Measurements from ENCODE around the gene TAF1C.
A peak's percentile ranks its signal among the peaks of the same experiment; 100 is the strongest.

TAF1C gene

DNA sequence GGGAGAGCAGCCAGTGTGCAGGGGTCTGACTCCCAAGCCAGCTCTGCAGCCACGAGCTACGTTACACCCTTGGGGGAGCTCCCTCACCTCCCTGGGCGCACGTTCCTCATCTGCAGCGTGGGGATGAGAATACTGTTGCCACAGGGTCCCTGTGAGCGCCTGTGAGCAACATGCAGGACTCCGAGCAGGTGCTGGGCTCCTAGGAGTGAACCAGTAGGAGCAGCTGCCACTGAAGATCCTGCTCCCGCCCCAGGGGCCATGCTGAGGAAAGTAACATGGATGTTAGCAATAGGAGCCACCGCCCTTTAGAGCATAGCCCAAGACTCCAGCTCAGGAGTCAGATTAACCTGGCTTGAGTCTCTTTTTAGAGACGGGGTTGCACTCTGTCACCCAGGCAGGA, 25.8 kb downstream of the TAF1C start:
- no peak for DNase-seq (ENCODE audit: low read depth in 2 of 2)

DNA sequence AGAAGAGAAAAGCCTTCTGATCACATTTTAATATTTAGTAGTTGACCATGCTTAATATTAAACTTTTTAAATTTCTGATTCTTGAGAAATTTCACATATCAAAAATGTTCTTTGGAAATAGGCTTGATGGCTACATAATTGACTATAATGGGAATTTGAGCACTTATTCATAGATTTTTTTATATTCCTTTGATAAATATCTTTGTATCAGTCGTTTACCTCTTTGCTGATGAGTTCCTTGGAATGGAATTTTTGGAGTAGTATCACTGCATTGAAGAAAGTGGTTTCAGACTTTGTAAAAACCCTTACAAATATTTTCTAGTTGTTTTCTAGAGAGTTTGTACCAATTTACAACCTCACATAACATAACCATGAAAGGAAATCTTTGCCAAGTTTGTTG, 27.1 kb downstream of the TAF1C start:
- DNase-seq (ENCODE audit: low read depth in 2 of 2): no peak

DNA sequence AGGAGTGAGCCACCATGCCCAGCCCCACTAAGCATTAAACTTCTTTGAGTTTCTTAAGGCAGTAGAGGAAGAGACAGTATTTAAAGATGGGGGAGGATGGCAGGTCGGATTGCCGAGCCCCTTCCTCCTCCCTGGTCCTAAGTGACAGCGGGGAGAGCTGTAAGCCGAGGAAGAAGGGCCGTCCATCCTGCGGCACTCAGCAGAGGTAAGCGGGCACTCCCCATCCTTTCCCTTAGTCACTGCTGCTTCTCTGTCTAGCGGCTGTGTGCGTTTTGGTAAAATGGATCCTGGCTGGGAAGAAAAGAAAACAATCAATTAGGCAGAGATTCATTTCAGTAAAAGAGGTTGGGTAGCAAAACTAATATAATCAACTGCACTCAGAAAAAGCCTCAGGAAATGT, 27.9 kb downstream of the TAF1C start:
- no peak for DNase-seq (ENCODE audit: low read depth in 2 of 2)

DNA sequence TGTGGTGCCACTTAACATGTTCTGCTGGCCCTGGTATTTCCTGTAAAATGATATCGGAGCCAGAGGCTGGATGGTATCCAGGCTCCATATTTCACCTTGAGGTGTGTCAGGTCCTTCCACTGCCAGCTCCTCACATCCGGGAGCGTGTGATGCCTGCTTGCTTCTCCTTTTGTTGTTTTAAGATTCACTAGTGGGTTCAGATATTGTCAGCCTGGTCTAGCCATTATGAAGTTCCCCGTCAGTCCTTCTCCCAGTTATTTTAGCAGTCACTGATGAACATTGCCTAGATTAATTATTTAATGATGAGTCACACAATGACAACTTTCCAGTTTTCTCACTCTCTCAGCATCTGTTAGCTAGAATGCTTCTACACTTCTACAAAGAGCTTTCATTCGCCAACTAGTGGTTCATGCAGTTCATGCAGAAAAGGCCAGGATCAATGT, 30.5 kb downstream of the TAF1C start:
- no peak for DNase-seq (ENCODE audit: low read depth in 2 of 2)

DNA sequence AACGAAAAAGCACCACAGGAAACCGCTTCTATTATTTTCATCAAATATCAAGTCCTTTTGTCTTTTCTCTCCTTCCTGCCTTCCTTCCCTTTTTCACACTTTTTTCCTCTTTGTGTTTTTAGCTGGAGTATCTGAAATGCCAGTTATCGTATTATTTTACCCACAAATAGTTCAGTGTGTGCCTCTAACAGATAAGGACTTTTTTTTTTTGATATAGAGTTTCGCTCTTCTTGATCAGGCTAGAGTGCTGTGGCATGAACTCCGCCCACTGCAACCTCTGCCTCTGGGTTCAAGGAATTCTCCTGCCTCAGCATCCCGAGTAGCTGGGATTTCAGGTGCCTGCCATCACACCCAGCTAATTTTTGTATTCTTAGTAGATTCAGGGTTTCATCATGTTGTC, 31.1 kb downstream of the TAF1C start:
- DNase-seq (ENCODE audit: low read depth in 2 of 2): no peak

DNA sequence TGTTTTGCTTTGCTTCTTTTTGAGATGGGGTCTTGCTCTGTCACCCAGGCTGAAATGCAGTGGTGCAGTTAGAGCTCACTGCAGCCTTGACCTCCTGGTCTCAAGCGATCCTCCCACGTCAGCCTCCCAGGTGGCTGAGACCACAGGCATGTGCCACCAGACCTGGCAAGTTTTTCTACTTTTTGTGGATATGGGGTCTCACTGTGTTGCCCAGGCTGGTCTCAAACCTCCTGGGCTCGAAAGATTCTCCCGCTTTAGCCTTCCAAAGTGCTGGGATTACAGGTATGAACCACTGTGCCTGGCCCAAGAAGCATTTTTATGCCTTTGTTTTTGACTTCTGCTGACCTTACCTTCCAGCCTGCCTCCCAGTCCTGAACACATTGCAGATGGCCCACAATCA, 31.6 kb downstream of the TAF1C start:
- no peak for DNase-seq (ENCODE audit: low read depth in 2 of 2)

DNA sequence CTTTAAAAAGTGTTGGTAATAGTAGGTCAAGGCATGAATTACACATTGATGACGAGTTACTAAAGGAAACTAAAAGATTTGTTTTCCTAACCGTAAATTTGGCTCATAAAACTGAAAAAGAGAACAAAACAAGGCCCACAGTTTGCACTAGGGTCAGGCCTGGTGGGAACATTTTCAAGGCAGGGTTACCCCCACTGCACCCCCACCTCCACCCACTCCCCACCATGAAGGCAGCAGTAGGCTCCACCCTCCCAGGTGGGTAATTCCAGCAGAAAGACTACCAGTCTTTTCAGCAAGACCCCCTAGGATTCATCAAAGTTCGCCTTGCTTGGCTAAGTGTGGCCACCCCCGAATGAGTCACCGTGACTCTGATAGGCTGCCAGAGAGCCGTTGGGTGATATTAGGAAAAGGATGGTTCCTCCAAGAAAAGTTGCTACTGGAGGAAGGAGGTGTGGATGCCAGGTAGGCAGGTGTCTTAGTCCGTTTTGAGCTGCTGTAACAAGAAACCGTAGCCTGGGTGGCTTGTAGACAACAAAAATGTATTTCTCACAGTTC, 33.1 kb downstream of the TAF1C start:
- no peak for DNase-seq (ENCODE audit: low read depth in 2 of 2)

DNA sequence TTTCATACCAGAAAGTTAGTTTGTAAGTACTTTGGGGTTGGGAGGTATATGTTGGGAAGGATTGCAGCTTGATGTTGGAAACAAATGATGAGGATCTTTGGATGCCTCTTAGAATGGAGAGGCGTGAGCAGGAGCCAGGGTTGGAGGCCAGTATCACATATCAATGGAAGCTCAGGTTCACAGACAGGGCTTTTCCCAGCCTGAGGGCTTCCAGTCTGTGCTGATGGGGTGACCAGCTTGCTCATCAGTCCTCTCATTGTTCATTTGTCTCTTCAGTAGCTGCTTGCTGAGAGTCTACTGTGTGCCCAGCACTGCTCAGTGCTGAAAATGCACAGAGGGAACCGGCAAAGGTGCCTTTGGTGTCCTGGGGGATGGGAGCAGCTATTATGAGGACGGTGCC, 35.9 kb downstream of the TAF1C start:
- no peak for DNase-seq (ENCODE audit: low read depth in 2 of 2)

DNA sequence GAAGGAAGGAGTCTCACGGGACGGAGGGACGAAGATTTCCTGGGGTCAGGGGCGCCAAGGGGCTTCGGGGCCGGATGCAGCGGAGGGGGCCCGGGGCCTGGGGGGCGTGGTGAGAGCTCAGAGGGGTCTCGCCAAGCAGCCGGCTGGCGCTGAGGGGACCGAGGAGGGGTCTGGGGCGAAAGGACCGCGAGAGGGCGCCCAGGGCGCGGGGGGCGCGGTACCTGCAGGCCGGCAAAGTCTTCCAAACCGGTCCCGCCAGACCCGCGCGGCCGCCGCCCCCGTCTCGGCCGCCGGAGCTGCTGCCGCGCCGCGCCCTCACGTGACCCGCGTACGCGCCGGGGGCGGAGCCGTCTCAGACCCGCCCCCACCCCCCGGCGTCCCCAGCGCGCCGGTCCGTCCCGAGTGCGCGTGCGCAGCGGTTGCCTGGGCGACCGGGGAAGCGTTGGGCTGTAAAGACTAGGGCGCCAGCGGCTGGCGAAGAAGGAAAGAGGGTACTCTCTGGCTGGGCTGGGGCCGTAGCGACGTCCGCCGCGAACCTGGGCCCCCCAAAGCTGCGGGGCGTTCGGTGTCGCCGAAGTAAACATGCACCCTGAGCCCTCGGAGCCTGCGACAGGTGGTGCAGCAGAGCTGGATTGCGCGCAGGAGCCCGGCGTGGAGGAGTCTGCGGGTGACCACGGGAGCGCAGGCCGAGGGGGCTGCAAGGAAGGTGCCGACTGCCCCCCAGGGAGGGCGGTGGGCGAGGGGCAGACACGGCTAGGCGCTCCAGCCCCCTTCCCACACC, 41.8 kb downstream of the TAF1C start, which contains the start of the genes DNAAF1 and HSDL1:
Gene DNAAF1, plus strand, starts transcription at position 450 of the 781 bp plus-strand sequence. Its CDS starts 133 bp downstream, at position 583.
Gene HSDL1, minus strand, starts transcription at position 319 of the 781 bp plus-strand sequence. CDS start 13,856 bp downstream, outside the sequence.
- DNase-seq (ENCODE audit: low read depth in 2 of 2): peak; percentile 89 to 90

DNA sequence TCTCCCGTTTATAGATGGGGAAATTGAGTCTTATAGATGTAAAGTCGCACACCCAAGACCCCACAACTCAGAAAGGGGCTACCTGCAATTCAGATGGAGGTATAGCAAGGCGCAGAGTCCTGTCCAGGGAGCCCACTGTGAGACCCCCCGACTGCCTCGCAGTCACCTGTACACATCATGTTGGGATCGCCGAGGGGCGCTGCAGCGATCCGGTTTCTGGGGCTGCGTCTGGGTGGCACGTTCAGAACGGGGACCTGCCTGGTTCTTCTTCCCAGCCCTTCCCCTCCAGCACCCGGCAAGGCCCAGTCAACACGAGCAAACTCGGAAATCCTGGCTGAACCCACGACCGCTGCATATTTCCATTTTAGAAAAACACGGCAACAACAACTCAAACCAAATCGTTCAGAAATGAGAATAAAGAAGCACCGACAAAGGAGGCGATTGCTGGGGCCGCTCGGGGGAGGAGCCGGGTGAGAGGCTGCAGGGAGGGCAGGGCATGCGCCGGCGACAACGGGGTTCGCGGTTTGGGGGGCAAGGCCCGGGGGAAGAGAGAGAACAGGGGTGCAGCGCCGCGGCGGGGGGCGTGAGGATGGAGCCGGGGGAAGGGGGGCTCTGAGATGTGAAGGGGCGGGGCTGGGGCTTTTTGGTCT, 42.5 kb downstream of the TAF1C start:
- peak; percentile 25 to 30 for DNase-seq (ENCODE audit: low read depth in 2 of 2)

DNA sequence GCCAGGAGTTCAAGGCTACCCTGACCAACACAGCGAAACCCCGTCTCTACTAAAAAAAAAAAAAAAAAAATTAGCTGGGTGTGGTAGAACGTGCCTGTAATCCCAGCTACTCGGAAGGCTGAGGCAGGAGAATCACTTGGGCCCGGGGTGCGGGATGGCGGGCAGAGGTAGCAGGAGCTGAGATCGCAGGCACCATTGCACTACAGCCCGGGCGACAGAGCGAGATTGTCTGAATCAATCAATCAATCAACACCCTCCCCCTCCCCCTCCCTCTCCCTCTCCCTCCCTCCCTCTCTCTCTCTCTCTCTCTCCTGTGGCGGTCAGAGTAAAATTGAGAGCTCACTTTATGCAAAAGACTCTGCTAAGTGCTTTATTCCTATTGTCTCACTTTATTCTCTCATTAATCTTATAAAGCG, 43.1 kb downstream of the TAF1C start:
- DNase-seq (ENCODE audit: low read depth in 2 of 2): no peak

DNA sequence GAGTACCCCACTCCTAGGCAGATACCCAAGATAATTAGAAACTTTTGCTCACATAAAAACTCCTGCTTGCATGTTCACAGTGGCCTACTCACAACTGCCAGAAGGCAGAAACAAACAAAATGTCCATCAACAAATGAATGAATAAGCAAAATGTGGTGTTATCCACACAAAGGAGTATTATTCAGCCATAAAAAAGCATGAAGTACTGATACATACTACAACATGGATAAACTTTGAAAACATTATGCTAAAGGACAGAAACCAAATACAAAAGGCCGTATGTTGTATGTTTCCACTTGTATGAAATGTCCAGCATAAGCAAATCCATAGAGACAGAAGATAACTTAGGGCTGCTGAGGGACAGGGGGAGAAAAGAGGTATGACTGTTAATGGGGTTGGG, 43.8 kb downstream of the TAF1C start:
- no peak for DNase-seq (ENCODE audit: low read depth in 2 of 2)

DNA sequence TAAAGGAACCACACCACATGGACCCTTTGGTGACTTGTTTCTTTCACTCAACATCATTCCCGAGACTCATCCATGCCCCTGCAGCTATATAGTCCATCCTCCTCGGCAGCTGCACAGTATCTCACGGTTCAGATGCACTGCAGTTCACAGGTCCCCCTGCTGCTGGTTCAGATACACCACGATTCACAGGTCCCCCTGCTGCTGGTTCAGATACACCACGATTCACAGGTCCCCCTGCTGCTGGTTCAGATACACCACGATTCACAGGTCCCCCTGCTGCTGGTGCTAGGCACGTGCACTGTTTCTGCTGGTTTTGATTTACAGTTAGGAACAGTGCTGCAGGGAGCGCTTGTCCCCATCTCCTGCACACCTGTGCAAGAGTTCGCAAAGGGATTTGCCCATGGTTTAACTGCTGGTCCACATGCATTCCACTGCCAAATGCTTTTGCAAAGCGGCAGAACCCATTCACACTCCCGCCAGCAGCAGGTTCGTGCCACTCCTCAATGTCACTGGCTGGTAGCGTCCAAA, 45.6 kb downstream of the TAF1C start:
- DNase-seq (ENCODE audit: low read depth in 2 of 2): no peak

DNA sequence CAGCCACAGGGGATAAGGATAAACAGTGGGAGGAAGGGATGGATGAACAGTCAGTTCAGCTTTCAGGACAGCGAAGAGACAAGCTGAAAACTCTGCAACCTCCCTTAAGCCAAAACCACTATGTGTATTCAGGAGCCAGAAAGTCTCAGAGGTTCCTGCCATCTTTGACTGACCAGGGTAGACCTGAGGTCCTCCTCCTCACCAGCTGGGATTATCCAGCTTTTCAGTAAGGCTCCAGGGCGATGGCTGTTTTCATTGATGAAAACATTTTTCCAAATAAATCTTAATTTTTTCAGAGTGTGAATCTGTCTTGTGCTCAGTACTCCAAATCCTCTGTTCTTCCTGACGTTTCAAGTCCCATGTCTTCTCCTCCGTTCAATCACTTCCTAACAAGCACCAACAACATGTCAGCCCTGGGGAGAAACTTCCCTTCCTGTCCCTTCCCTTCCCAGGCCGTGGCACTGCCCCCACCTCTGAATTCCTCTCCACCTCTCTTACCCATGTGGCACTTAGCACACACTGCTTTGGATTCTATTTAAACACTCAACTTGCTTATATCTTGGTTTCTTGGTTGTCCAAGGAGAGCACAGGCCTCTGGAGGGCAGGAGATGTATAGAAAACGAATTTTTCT, 47.1 kb downstream of the TAF1C start:
- DNase-seq (ENCODE audit: low read depth in 2 of 2): no peak

DNA sequence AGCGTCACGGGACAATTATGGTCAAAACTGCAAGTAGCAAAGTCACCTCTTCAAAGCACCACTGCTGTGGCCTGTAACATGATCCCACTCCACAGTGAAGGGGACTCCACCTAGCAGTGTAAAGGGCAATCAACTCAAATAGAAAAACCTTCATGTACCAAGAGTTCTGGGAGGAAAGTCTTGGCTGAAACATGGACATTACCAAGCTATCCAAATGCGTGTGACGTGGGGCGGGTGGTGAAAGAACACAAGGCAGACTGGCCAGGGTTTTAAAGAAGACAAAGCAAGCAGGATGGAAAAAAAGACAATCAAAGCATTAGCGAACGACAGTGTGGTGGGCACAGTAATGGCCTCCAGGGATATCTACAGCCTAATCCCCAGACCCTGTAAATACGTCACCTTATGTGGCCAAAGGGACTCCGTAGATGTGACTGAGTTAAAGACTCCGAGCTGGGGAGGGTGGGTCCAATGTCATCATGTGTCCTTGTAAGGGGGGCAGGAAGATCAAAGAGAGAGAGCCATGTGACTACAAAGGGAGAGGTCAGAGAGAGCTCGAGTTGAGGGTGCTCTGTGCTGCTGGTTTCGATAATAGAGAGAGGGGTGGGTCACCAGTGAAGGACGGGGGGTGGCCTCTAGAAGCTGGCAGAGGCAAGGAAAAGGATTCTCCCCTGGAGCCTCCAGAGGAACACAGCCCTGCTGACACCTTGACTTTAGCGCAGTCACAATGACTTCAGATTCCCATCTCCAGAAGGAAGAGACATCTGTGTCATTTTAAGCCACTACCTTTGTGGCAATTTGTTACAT, 47.8 kb downstream of the TAF1C start:
- DNase-seq (ENCODE audit: low read depth in 2 of 2): peak; percentile 27 to 43

DNA sequence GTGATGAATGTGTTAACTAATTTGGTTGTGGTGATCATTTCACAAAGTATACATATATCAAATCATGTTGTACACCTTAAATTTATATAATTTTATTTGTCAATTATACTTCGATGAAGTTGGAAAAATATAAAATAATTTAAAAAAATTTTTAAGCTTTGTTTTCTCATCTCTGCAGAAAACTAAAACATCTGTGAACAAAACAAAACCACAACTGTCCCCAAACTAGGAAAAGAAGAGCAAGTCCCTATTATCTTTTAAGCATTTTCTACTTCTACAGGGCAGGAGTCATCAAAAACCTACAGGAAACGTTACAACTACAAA, 48.4 kb downstream of the TAF1C start:
- DNase-seq (ENCODE audit: low read depth in 2 of 2): no peak

DNA sequence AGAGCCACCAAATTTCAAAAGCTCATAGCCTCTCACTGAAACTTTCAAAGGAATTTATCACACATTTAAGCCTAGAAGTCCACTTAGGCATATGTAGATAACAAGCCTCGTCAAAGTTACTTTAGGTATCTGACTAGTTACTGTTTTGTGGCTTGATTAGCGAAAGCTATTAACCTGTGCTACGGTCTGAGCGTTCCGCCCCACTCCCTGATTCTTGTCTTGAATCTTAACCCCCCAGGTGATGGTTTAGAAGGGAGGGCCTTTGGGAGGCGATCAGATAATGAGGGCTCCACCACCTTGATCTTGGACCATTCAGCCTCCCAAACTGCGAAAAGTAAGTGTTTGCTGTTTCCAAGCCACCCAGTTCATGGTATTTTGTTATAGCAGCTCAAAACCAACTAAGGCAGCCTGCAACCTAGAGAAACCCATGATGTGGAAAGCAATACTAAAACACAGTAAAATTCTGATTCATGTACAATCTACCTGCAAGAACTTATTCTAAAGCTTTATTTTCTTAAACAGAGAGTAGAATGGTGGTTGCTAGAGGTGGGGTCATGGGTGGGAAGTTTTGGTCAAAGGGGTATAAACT, 49.0 kb downstream of the TAF1C start:
- no peak for DNase-seq (ENCODE audit: low read depth in 2 of 2)

DNA sequence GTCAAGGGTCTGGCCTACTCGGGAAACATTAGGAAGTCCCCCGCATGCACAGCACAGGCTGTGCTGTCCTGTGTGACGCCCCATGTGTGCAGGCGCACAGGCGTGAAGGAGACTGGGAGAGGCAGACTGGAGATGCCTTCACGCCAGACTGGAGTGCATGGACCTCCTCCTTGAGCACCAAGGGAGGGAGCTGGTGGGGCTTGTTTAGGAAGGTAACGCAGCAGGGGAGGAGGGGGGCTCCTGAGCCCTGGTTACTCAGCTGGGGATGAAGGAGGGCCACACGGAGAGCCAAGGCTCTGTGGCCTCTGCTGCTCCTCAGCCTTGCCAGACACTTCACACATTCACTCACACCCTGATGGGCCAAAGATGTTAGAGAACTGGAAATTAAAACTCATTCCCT, 49.6 kb downstream of the TAF1C start:
- no peak for DNase-seq (ENCODE audit: low read depth in 2 of 2)

DNA sequence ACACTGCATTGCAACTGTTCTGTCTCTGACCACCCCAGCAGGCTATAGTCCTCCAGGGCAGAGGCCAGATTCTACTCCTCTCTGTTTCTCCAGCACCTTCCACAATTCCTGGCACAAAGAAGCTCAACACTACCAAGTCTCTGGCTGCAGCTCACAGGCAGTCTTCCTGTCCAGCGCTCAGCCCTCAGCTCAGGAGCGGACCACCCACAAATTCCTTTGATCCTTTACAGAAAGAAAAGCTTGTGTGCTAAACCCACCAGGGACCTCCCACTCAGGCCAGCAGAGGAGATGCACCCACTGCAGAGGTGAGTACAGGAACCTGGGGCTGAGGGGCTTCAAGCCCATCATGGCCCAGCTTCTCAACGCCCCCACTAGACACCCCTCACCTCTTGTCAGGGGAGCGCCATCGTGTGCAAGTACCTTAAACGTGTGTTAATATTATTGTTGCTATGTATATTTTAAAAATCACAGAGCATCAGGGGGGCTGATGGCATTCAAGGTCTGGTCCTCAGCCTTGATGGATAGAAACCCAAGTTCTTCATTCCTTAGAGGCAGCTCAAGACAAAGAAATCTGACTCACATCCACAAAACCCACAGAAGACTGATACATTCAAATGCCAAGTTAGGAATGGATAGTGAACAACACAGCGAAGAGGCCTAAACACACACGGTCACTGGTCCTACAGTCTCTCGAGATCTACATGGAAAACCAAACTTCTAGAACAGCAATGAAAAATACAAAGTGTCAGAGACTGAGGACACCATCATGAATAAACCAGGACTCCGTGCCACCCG, 50.3 kb downstream of the TAF1C start:
- DNase-seq (ENCODE audit: low read depth in 2 of 2): no peak
